K562 (cell line): Measurements from ENCODE around the gene MAGI2. TPM values are rescaled to one million over a fixed set of nuclear protein-coding genes. Genes with fewer than 3 reads are reported as not detected.
A peak's percentile ranks its signal among the peaks of the same experiment; 100 is the strongest.

Experiments used
- ATAC-seq: fragments of 200-7000 bp; cut with Tn5 transposase; 3 replicates; pipeline ENCODE4 v1.9.1; 2020; ENCODE audit warnings: moderate library complexity
- BruUV-seq: library from RNA; stranded (reverse); fragments of 400-500 nt; replicated peaks from 2 replicates; lab custom pipeline; 2021; lab: Mats Ljungman, UMichigan
- CTCF ChIA-PET: fragments of 300-600 bp; formaldehyde crosslinking; extraction: SDS; loops from one replicate; lab custom pipeline; 2021; ENCODE audit warnings: low intra/inter-chr PET ratio; lab: Yijun Ruan, JAX
- POLR2A ChIA-PET: fragments of 300-600, 350-650 bp; sonication (Branson Sonifier 250); formaldehyde crosslinking; extraction: SDS; loops from one replicate; lab custom pipeline; 2021; ENCODE audit warnings: antibody characterized with exemption, inconsistent platforms; lab: Yijun Ruan, JAX
- DNase-seq, 4 experiments: peaks; one replicate each; pipeline versions ENCODE4 v3.0.0 to v3.0.0-alpha.2; 2011 to 2018; ENCODE audit warnings: low spot score in 3 of 4, mixed read lengths in 3 of 4; ENCODE audit errors: extremely low read depth in 1 of 4
- FAIRE-seq: peaks from 2 replicates; lab custom pipeline; 2011; peaks lifted over from hg19 to GRCh38; lab: Jason Lieb, UNC
- H2AFZ ChIP-seq: 2 replicates; pipeline ENCODE4 v1.6.0; 2011; ENCODE audit warnings: low read depth, low read length, control low read depth, inconsistent platforms
- H3K27ac ChIP-seq: fragments of 200-600 bp; 3 replicates; pipeline ENCODE4 v1.8.0; 2011; ENCODE audit warnings: low read depth, mild to moderate bottlenecking, control low read depth, inconsistent platforms, low read length, moderate library complexity, mixed read lengths; ENCODE audit errors: extremely low read depth
- H3K27me3 ChIP-seq, 2 experiments: fragments of 300-600 bp in 1 of 2; 2 replicates in 1 of 2; 3 replicates in 1 of 2; pipeline versions ENCODE4 v1.6.0 to v1.8.0; 2011; ENCODE audit warnings: inconsistent platforms in 2 of 2, low read length in 2 of 2, mild to moderate bottlenecking in 1 of 2, mixed read lengths in 1 of 2, moderate library complexity in 1 of 2; ENCODE audit not compliant: control insufficient read depth in 2 of 2, insufficient read depth in 2 of 2
- H3K36me3 ChIP-seq: fragments of 300-600 bp; 3 replicates; pipeline ENCODE4 v1.8.0; 2011; ENCODE audit warnings: mild to moderate bottlenecking, low read length, inconsistent platforms; ENCODE audit not compliant: control insufficient read depth, insufficient read depth
- H3K4me1 ChIP-seq, 2 experiments: fragments of 200-600 bp in 1 of 2; replicated peaks in 1 of 2; 2 replicates in 1 of 2; 3 replicates in 1 of 2; pipeline versions ENCODE4 v1.5.1 to v1.8.0; 2011; ENCODE audit warnings: inconsistent platforms in 2 of 2, low read length in 2 of 2, mild to moderate bottlenecking in 1 of 2, mixed read lengths in 1 of 2, moderate library complexity in 1 of 2; ENCODE audit not compliant: control insufficient read depth in 2 of 2, insufficient read depth in 2 of 2
- H3K4me2 ChIP-seq: 2 replicates; pipeline ENCODE4 v1.6.1; 2011; ENCODE audit warnings: low read length, control low read depth, inconsistent platforms, mixed read lengths; ENCODE audit not compliant: insufficient read depth
- H3K4me3 ChIP-seq: fragments of 200-600 bp; sonication (generic), shearing (Covaris generic); 2 replicates; pipeline ENCODE4 v1.5.1; 2016; ENCODE audit warnings: control low read depth, inconsistent platforms
- H3K79me2 ChIP-seq: fragments of 200-600 bp; 3 replicates; pipeline ENCODE4 v1.8.0; 2011; ENCODE audit warnings: low read length, inconsistent platforms; ENCODE audit not compliant: control insufficient read depth, insufficient read depth
- H3K9ac ChIP-seq, 2 experiments: 2 replicates each; pipeline versions ENCODE4 v1.6.0 to v1.6.1; 2011; ENCODE audit warnings: low read depth in 2 of 2, low read length in 2 of 2, control low read depth in 1 of 2, inconsistent platforms in 1 of 2, mild to moderate bottlenecking in 1 of 2, mixed read lengths in 1 of 2; ENCODE audit not compliant: insufficient read depth in 1 of 2
- H3K9me1 ChIP-seq: one replicate; pipeline ENCODE4 v1.6.0; 2011; ENCODE audit warnings: inconsistent platforms, mild to moderate bottlenecking, low read length, moderate library complexity; ENCODE audit not compliant: control insufficient read depth, insufficient read depth
- H3K9me3 ChIP-seq: replicated peaks from 2 replicates; pipeline ENCODE4 v1.5.1; 2011; ENCODE audit warnings: low read depth, low read length, inconsistent platforms; ENCODE audit not compliant: control insufficient read depth, insufficient read depth
- H4K20me1 ChIP-seq: replicated peaks from 2 replicates; pipeline ENCODE4 v1.6.1; 2011; ENCODE audit warnings: low read length, inconsistent platforms, mixed read lengths; ENCODE audit not compliant: control insufficient read depth, insufficient read depth
- C11orf30 ChIP-seq: fragments of 450-650 bp; IDR thresholded peaks from 2 replicates; pipeline ENCODE4 v1.6.1; 2016; ENCODE audit warnings: low read depth, mild to moderate bottlenecking
- EP300 ChIP-seq: IDR thresholded peaks from 2 replicates; pipeline ENCODE4 v1.6.1; 2012; ENCODE audit warnings: low read length, improper control_type of control experiment
- FOXP4 ChIP-seq: sonication (generic); formaldehyde crosslinking; IDR thresholded peaks from 2 replicates; pipeline ENCODE4 v1.8.0; 2022; ENCODE audit warnings: mild to moderate bottlenecking, missing genetic modification reagents, borderline replicate concordance
- GTF2B ChIP-seq: IDR thresholded peaks from 2 replicates; pipeline ENCODE4 v1.6.1; 2011; ENCODE audit not compliant: insufficient read length; ENCODE audit errors: extremely low read depth
- KLF6 ChIP-seq: fragments of 250-450 bp; sonication (Bioruptor Pico); IDR thresholded peaks from 2 replicates; pipeline ENCODE4 v1.4.0; 2020; ENCODE audit warnings: mild to moderate bottlenecking, moderate library complexity, borderline replicate concordance
- MAFF ChIP-seq: IDR thresholded peaks from 2 replicates; pipeline ENCODE4 v1.6.1; 2012; ENCODE audit warnings: low read length, improper control_type of control experiment
- MAFG ChIP-seq: fragments of 450-650 bp; conservative IDR thresholded peaks from 2 replicates; pipeline ENCODE4 v1.6.1; 2016; ENCODE audit warnings: missing genetic modification characterization, missing compliant biosample characterization
- MAFK ChIP-seq: IDR thresholded peaks from 2 replicates; pipeline ENCODE4 v1.6.1; 2011; ENCODE audit warnings: low read length, improper control_type of control experiment
- RBM15 ChIP-seq: fragments of 200-400 bp; formaldehyde crosslinking; IDR thresholded peaks from 2 replicates; pipeline ENCODE4 v1.6.1; 2018; ENCODE audit warnings: mild to moderate bottlenecking, low read length, moderate library complexity; ENCODE audit not compliant: insufficient read depth
- RNF2 ChIP-seq: sonication (generic); IDR thresholded peaks from 2 replicates; pipeline ENCODE4 v1.6.1; 2016
- ZNF217 ChIP-seq: sonication (generic); formaldehyde crosslinking; IDR thresholded peaks from 2 replicates; pipeline ENCODE4 v1.8.0; 2022; ENCODE audit warnings: mild to moderate bottlenecking, missing genetic modification reagents
- ZNF316 ChIP-seq: fragments of 450-650 bp; IDR thresholded peaks from 2 replicates; pipeline ENCODE4 v1.6.1; 2016
- whole genome bisulfite sequencing: fragments of 100-300 bp; shearing (Covaris generic); methylation state at CpG from one replicate; pipeline ENCODE4 v1.1.6; 2016; ENCODE audit warnings: low coverage, mixed read lengths; ENCODE audit not compliant: insufficient coverage; ENCODE audit errors: missing lambda C conversion rate; 5-methylcytosine and 5-hydroxymethylcytosine counted together
- in situ Hi-C: fragments of 300-500 bp; cut with MboI; formaldehyde crosslinking; loops from 4 replicates; pipeline ENCODE4 v1.15.0; 2018; ENCODE audit warnings: inconsistent platforms, mixed read lengths
- intact Hi-C: fragments of 100-400 bp; cut with micrococcal nuclease; formaldehyde crosslinking; loops from 2 replicates; pipeline ENCODE4 v1.14.2; 2022
- polyA plus RNA-seq, 8 experiments: library from polyadenylated mRNA; depleted of rRNA in 4 of 8; stranded (reverse) in 5 of 8; unstranded in 3 of 8; fragments of >200 nt; fragmentation: Nextera tagmentation in 2 of 8; fragmentation: Illumina TruSeq in 1 of 8; extraction: Ambion mirVana in 2 of 8; extraction: Trizol in 1 of 8; gene quantifications; 2 replicates each; pipeline versions ENCODE4 v1.2.1 to v1.2.3, GENCODE V29; 2011 to 2014; ENCODE audit warnings: inconsistent platforms in 1 of 8, missing spikeins in 1 of 8
- total RNA-seq, 7 experiments: library from RNA; depleted of rRNA in 6 of 7; stranded (reverse); fragments of >200 nt in 6 of 7; fragmentation: Illumina TruSeq in 2 of 7; extraction: Trizol in 2 of 7; gene quantifications; 2 replicates each; pipeline versions ENCODE4 v1.2.1 to v1.2.3, GENCODE V29; 2011 to 2021; ENCODE audit warnings: low replicate concordance in 1 of 7

MAGI2 gene
- total and polyA plus RNA-seq, 9 of the 15 experiments (the other 6 are each of a cell fraction or from before 2014, with no cell fraction given): 0.27 to 1.4 (median 0.70) TPM

- Histone ChIP-seq H3K4me1 (no peaks in the 10 kb centered on the region), H3K4me2 (no peak overlapping the region), H3K9me3 (peaks cover 3% of the 10 kb centered on the region), H3K27me3 (no peaks in the 10 kb centered on the region), H3K27ac (no peak overlapping the region), H3K36me3 (no peaks in the 10 kb centered on the region), H2AFZ (no peak overlapping the region), H3K79me2 (no peaks in the 10 kb centered on the region), H3K9me1 (no peaks in the 10 kb centered on the region), H4K20me1 (no peaks in the 10 kb centered on the region), H3K4me3 (no peak overlapping the region), H3K9ac (no peak overlapping the region)
- 3% methylated on average over 5 of the region's 5 CpGs for WGBS
- ChIA-PET POLR2A (no interaction called here), CTCF (no interaction called here)
- TF ChIP-seq KLF6 (CRISPR knock-in tag): no peak
- TF ChIP-seq MAFK: peak; percentile 95
- peak; percentile 68 for TF ChIP-seq MAFG
- no peak for TF ChIP-seq ZNF217
- peak; percentile 93 for TF ChIP-seq MAFF
- peak; percentile 47; the same call in 1 of the 2 replicates for TF ChIP-seq C11orf30
- TF ChIP-seq RBM15: no peak
- no peak for TF ChIP-seq GTF2B
- no peak for TF ChIP-seq RNF2
- TF ChIP-seq EP300: no peak
- TF ChIP-seq ZNF316: peak; percentile 81
- no peak for TF ChIP-seq FOXP4 (CRISPR knock-in tag)
- no peak for DNase-seq
- FAIRE-seq: no peak
- ATAC-seq: no peak
- in situ Hi-C loops (no loop called here), intact Hi-C loops (no loop called here)
- no TSS peak for BruUV-seq
Measured at GRCh38 chr7:78835897-78836296, 617.6 kb downstream of the MAGI2 start.
